Stimulated activated CD4-positive, alpha-beta T cell treated with anti-CD3 and anti-CD28 coated beads, Interleukin-1b, Interleukin-23, amount 100 ng/mL, for 4 hours (primary cell): Measurements from ENCODE around the gene ITGB5.

Source experiments
- DNase-seq, 2 donors: peaks; one replicate each; pipeline ENCODE4 v3.0.0-alpha.2; 2020; ENCODE audit warnings: low read depth in 2 of 2

ITGB5 gene

DNA sequence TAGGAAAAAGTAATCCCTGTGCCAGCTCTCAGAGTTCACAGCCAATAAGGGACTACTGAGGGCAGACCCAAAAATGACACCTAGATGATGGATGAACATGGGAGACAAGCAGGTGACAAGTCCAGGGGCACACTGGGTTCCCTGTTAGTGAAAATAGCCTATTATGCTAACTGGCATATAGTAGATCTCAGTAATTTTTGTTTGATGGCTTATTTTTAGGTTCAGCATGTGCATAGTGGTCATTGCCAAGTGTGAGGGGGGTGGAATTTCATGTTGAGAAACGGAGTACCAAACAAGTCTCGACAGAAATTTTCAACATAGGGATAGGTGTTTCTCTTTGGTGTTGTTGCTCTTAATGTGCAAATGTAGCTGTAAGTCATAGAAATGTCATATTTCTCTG lies 6.4 kb upstream of the ITGB5 start:
- no peak for DNase-seq

DNA sequence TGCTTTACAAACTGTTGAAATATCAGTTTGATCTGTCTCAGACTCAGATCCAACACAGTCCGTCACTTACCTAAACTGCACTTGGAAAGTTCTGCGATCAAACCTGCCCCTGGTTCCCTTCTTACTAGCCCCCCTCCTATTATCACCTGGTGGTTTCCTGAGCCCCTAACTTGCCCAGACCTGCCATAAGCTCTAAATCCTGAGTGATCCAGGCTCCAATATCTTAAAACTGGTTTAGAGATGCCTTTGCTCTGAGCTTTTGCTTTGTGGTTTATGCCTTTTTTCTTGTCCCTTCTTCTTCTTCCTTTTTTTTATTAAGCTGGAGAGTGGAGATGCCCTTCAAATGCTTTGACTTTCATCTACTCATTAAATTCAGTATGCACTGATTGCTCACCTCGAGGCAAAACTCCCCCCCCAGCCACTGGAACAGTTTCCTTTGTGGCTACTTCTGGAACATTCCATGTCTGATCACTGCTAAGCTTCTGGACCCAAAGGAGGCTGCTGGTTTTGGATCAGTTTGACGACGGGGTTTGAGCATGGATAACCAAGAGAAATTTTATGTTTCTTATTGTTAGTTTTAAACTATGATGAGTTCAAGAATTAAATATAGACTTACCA lies 3.5 kb upstream of the ITGB5 start:
- DNase-seq, result no peak

DNA sequence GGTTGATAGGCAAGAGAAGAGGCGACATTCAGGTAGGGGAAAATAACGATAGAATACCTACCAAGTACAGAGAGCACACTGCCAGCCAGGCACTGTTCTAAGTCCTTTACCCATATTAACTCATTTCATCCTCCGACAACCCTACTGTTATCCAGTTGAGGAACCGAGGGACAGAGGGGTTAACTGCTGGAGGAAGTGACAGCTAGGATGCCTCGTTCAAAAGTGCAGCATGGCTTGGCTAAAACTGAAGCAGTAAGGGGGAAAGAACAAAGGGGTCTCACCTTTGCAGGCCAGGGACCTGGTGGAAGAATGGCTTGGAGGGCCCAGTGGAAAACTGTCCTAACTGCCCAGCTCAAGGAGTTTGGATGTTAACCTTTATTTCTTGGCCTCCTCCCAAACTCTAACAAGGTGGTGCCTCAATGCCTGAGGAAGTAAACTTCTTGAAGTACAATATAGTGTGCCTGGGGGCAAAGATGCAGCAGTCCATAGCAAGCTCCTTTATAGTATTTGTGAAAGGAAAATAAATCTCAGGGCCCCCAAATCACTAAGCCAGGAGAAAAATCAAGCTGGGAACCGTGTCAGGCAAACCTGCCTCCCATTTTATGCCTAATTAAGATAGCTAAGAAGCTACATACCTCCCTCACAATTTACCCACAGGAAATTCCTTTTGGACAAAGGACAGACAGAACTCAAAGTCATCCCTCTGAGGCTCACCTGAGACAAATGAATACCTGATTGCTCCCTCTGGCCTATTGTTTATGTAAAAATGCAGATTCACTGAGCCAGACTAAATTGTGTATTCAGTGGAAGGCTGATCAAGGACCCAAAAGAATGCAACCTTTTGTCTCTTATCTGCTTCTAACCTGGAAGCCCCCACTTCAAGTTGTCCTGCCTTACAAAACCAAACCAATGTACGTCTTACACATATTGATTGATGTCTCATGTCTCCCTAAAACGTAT lies 1.6 kb upstream of the ITGB5 start:
- DNase-seq, result no peak

- DNase-seq, result no peak
These were observed 750 bp upstream of the ITGB5 start for GRCh38 chr3:124887932-124888298.

GRCh38 chr3:124886168-124887056 lies 753 bp downstream of the ITGB5 start:
- DNase-seq, result peak; percentile 27 to 42

DNA sequence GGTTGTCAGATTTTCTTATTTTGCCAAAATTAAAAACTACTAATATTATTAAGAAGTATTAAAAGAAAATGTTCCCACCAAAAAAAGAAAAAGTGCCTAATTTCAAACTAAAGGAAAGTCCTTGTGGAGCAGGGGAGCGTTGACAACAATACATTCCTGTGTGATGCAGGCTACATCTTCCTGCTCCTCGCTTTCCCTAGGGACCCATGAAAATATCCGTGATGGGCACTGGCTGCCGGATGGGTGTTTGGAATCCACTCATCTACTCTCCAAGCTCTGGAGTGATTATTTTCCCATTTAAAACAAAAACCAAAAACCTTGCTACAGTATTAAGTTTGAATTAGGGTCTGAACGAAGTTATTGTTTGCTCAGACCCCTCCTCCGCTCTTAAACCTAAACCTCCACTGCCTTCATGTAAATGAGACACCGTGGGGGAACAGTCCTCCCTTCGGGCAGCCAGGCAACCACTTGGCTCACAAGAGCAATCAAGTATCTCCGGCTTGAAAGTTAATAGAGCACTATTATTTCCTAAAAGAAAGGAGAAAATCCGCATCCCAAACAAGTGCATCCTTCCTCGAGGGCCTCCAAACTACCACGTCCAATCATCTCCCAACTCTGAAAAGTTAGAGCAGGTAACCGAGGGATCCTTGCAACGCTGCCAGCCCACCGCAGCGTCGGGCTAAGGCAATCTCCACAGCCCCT lies 1.5 kb downstream of the ITGB5 start:
- DNase-seq, result no peak

DNA sequence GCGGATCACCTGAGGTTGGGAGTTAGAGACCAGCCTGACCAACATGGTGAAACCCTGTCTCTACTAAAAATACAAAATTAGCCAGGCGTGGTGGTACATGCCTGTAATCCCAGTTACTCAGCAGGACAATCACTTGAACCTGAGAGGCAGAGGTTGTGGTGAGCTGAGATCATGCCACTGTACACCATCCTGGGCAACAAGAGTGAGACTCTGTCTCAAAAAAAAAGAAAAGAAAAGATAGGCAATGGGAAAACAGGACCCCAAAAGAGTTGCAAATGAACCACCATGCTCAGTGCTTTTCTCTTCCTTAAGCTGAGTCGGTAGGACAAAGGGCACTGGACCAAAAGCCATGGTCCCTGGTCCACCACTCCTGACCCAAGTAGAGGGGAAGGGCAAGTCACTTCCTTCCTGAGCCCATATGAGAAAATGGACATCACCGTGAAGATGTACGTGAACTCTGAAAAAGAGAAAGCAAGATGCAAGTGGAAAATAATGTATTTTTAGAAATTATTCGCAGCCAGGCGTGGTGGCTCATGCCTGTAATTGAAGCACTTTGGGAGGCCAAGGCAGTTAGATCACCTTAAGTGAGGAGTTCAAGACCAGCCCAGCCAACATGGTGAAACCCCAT lies 2.6 kb downstream of the ITGB5 start:
- DNase-seq, result no peak

GRCh38 chr3:124883766-124884473 lies 3.2 kb downstream of the ITGB5 start:
- no peak for DNase-seq

- no peak for DNase-seq
These were observed 4.1 kb downstream of the ITGB5 start for GRCh38 chr3:124882816-124883747.

DNA sequence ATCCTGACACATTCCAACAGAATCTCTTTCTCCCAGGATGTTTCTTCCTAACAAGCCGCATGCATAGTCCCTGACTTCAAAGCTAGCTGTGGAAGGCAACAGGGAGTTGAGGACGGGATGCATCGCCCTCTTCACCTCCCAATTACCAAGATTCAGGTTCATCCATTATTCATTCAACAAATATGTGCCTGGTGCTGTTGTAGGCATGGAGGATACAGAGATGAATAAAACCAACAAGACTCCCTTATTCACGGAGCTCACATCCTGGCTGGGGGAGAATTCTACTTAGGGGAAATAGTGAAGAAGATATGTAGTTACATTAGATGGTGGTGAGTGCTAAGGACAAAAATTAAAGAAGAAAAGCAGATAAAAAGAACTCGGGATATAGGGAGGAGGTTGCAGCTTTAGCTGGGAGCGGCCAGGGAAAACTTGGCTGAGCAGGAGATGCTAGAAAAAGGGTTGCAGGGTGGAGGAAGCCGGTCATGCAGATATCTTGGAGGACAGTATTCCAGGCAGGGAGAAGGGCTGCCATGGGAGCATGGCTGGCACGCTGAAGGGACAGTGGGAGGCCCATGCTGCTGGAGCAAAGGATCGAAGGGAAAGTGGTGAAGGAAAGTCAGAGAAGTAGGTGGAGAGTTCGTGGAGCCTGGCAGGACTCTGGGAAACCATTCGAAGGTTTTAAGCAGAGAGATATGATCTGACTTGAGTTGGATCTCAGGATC lies 5.0 kb downstream of the ITGB5 start:
- DNase-seq, result no peak

GRCh38 chr3:124879337-124879680 lies 7.9 kb downstream of the ITGB5 start:
- no peak for DNase-seq

DNA sequence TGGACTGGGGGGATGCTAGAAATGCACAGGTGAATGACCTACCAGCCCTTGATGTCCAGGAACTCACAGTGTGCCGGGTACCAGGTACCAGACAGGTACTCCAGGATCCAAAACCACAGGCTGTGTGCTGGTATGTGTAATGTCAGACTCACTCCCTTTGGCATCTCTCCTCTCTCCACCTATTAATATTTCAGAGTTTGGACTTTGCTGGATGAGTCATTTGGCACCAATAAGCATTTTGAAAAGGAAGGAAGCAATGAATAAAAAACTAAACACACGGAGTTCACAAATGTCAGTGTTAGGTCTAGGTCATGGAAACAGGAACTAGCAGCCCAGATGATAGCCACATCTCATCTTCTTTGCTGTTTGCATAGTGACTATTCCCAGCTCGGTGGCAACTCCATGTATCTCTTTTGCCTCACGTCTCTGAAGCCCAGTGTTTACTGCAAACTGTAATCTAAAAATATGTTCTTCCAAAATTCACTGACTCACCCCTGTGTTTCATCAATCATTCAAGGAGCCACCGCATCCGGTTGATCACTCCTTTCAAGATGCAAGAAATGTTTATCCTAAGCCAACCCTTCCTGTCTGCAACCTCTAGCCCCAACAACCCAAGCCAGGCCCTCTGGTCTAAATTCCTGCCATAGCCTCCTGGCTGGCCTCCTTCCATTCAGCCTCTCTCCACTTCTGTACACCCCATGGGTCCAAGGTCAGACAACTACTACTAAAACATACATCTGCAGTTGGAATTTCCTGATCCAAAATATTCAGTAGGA lies 8.4 kb downstream of the ITGB5 start:
- no peak for DNase-seq

DNA sequence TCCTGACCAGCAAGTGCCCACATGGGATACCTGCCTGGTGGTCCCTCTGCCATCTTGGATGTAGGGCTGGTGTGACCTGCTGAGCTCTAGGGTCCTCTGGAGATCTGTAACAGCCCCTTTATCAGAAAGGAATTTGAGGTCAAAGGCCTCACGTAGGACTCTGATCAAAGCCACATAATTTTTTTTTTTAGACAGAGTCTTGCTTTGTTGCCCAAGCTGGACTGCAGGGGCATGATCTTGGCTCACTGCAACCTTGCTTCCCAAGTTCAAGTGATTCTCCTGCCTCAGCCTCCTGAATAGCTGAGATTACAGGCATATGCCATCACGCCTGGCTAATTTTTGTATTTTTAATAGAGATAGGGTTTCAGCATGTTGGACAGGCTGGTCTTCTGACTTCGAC lies 9.5 kb downstream of the ITGB5 start:
- DNase-seq, result no peak

DNA sequence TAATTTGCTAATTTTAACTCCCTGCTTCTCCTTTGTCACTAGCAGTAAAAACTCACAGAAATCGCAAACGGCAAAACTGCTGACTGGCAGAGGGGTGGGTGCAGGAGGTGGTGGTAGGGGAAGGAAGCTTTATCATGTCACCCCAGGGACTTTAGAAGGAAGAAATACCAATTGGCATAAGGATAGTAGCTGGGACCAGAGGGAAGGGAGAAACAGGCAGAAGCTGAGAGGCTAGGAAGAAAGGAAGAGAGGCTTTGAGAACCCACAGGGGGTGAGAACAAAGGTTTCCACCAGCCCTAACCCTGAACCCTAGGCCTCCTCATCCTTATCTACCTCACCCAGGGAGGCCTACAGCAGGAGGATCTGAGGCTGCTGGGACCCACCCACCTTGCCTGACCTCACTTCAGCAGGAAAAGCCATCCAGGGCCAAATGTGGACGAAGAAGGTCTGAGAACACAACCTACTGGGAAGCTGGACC lies 10.7 kb downstream of the ITGB5 start:
- DNase-seq, result no peak

DNA sequence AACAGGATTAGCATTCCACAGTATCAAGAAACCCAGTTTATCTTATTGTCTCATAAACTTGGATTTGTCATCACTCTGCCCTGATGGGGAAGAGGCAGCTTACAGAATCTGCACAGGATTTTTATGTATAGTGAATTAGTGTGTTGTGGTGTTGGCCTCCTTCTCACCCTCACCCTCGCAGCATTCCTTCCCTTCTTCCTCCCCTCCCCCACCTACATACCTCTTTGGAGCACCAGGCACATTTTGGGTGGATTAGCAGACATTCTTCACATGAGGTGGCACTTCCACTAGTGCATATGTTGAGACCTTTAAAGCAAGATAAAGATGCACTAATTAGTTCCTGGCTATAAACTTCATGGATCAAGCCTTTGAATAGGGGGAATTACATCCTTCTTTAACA lies 13.9 kb downstream of the ITGB5 start:
- DNase-seq, result no peak

GRCh38 chr3:124867511-124867910 lies 19.7 kb downstream of the ITGB5 start:
- DNase-seq, result no peak

DNA sequence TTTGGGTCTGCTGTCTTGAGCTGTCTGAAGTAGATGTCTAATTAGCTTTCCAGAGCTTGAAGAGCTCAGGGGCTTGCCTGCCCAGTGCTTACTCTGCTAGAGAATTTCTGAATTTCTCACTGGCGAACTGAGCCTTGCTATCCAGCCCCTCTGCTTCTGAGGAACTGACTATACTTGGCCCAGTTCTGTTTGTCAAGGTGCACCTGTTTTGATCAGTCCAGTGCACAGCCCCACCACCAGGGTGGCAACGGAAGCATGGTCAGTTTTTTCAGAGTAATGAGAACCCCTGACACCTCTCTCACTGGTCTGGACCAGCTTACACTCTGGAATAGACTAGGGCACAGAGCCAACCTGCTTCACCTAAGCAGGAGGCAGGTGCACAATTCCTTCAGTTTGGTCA lies 25.2 kb downstream of the ITGB5 start:
- no peak for DNase-seq

DNA sequence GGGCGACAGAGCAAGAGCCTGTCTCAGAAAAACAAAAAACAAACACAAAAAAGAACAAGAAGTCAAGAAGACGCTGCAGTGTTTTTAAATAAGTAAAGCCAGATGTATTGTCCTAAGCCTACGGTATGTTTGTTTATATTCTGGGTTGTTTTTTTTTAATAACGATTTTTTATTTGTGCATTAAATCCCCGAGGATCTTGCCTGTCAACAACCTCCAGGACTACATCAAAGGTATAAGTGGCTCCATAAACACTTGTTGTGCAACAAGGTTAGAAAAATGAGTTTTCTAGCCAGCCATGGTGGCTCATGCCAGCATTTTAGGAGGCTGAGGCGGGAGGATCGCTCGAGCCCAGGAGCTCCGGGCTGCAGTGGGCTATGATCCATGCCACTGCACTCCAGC lies 26.1 kb downstream of the ITGB5 start:
- no peak for DNase-seq
